ENCODE results near the gene HOXC10.

DNA sequence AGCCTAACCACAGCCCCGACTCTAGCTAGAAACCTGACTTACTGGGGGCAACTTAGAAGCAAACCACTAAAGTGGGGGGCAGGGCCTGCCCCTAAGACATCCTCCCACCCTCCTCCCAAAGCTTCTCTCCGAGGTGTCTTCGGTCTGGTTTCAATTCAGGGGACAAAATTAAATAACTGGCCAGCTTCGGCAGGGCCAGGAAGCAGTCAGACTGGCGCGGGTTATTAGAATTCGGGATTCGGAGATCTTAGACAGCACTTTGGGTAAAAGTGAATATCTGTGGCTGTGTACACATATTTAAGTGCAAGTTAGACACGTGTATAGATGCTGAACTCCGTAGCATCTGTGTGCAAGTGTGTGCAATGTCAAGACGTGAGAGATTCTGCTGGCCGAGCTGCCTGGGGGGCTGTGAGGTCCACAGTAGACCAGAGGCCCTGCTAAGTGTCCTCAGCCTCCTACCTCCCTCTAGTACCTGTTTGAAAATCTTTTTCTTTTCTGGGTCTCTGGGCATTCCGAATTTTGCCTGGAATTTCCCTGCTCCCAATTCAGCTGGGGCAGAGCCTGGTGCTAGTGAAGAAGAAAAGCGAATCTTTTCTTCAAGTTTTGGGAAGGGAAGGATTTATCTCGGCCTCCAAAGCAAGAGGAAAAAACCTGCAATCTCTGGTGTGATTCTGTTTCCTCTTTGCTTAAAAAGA is 4.0 kb upstream of the HOXC10 start:
- TF ChIP-seq, protein P1, sequence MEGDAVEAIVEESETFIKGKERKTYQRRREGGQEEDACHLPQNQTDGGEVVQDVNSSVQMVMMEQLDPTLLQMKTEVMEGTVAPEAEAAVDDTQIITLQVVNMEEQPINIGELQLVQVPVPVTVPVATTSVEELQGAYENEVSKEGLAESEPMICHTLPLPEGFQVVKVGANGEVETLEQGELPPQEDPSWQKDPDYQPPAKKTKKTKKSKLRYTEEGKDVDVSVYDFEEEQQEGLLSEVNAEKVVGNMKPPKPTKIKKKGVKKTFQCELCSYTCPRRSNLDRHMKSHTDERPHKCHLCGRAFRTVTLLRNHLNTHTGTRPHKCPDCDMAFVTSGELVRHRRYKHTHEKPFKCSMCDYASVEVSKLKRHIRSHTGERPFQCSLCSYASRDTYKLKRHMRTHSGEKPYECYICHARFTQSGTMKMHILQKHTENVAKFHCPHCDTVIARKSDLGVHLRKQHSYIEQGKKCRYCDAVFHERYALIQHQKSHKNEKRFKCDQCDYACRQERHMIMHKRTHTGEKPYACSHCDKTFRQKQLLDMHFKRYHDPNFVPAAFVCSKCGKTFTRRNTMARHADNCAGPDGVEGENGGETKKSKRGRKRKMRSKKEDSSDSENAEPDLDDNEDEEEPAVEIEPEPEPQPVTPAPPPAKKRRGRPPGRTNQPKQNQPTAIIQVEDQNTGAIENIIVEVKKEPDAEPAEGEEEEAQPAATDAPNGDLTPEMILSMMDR (IDR thresholded peaks at IDR 0.05; ENCODE audit: low read depth, low read length) = no peak
- no peak for TF ChIP-seq EZH2phosphoT487 (IDR thresholded peaks at IDR 0.05; ENCODE audit: low read depth)
